DMS153 (cell line): Measurements from ENCODE around the gene NONO.
"Not testable (repeated sequence)": the region's sequence is repeated elsewhere in the genome, so short reads cannot be mapped to it uniquely, and the experiment has no call there.

Source experiments
- DNase-seq: peaks from one replicate; lab custom pipeline; 2025; lab: John Stamatoyannopoulos, UW

The NONO gene

GRCh38 chrX:71285929-71286328 lies 2.5 kb downstream of the NONO start:
- DNase-seq: no peak

- DNase-seq: no peak
Observed at GRCh38 chrX:71291381-71291780, 7.9 kb downstream of the NONO start.

- no peak for DNase-seq
Observed at GRCh38 chrX:71292669-71293365, 9.4 kb downstream of the NONO start.

GRCh38 chrX:71296806-71297205 lies 13.4 kb downstream of the NONO start:
- DNase-seq: no peak

- no peak for DNase-seq
Observed at GRCh38 chrX:71298119-71298518, 14.7 kb downstream of the NONO start.

- not testable (repeated sequence) for DNase-seq
Observed at GRCh38 chrX:71300064-71300463, 16.6 kb downstream of the NONO start.

- not testable (repeated sequence) for DNase-seq
Observed at GRCh38 chrX:71300495-71300894, 17.1 kb downstream of the NONO start.

GRCh38 chrX:71301195-71301924 lies 17.9 kb downstream of the NONO start, which contains the start of gene ITGB1BP2:
TSS of gene ITGB1BP2 (plus strand) at chrX:71301750. CDS start at chrX:71301807, 57 bp downstream.
- no peak for DNase-seq

GRCh38 chrX:71302461-71303213 lies 19.2 kb downstream of the NONO start:
- no peak for DNase-seq

GRCh38 chrX:71304561-71304960 lies 21.1 kb downstream of the NONO start:
- no peak for DNase-seq

GRCh38 chrX:71315917-71316316 lies 32.5 kb downstream of the NONO start:
- DNase-seq: no peak

GRCh38 chrX:71316959-71317358 lies 33.5 kb downstream of the NONO start:
- DNase-seq: not testable (repeated sequence)

GRCh38 chrX:71320126-71320525 lies 36.7 kb downstream of the NONO start:
- DNase-seq: no peak

- no peak for DNase-seq
Observed at GRCh38 chrX:71321731-71322130, 38.3 kb downstream of the NONO start.

- not testable (repeated sequence) for DNase-seq
Observed at GRCh38 chrX:71324452-71324851, 41.0 kb downstream of the NONO start.

GRCh38 chrX:71326394-71326793 lies 43.0 kb downstream of the NONO start:
- DNase-seq: no peak

GRCh38 chrX:71349151-71349665 lies 65.8 kb downstream of the NONO start:
- DNase-seq: not testable (repeated sequence)

- not testable (repeated sequence) for DNase-seq
Observed at GRCh38 chrX:71349867-71350266, 66.4 kb downstream of the NONO start.
